D341Med (cell line): ENCODE data around the gene LMO7.
"Not testable (repeated sequence)": the region's sequence is repeated elsewhere in the genome, so short reads cannot be mapped to it uniquely, and the experiment has no call there.

Experiments used
- DNase-seq: peaks from one replicate; pipeline ENCODE4 v3.0.0; 2012; ENCODE audit warnings: low spot score

Gene LMO7

GRCh38 chr13:75699062-75699461 is 62.9 kb downstream of the LMO7 start:
- DNase-seq, result no peak

GRCh38 chr13:75699717-75700116 is 63.6 kb downstream of the LMO7 start:
- DNase-seq, result not testable (repeated sequence)

GRCh38 chr13:75700552-75700951 is 64.4 kb downstream of the LMO7 start:
- no peak for DNase-seq

GRCh38 chr13:75702476-75702875 is 66.3 kb downstream of the LMO7 start:
- DNase-seq, result no peak

- DNase-seq, result no peak
Observed at GRCh38 chr13:75703769-75704168, 67.6 kb downstream of the LMO7 start.

GRCh38 chr13:75704194-75704926 is 68.2 kb downstream of the LMO7 start:
- no peak for DNase-seq

- DNase-seq, result peak; percentile 69
Observed at GRCh38 chr13:75704927-75705288, 68.8 kb downstream of the LMO7 start.

- no peak for DNase-seq
Observed at GRCh38 chr13:75705395-75705794, 69.3 kb downstream of the LMO7 start.

GRCh38 chr13:75705908-75706307 is 69.8 kb downstream of the LMO7 start:
- no peak for DNase-seq

- no peak for DNase-seq
Observed at GRCh38 chr13:75713852-75714251, 77.7 kb downstream of the LMO7 start.

- no peak for DNase-seq
Observed at GRCh38 chr13:75715601-75716523, 79.7 kb downstream of the LMO7 start.

GRCh38 chr13:75717525-75717924 is 81.4 kb downstream of the LMO7 start:
- no peak for DNase-seq

- DNase-seq, result no peak
Observed at GRCh38 chr13:75721307-75721706, 85.2 kb downstream of the LMO7 start.

GRCh38 chr13:75723901-75724300 is 87.8 kb downstream of the LMO7 start:
- no peak for DNase-seq

GRCh38 chr13:75724752-75725517 is 88.8 kb downstream of the LMO7 start:
- DNase-seq, result no peak

- DNase-seq, result no peak
Observed at GRCh38 chr13:75725736-75726135, 89.6 kb downstream of the LMO7 start.

GRCh38 chr13:75726306-75726705 is 90.2 kb downstream of the LMO7 start:
- DNase-seq, result no peak

- DNase-seq, result not testable (repeated sequence)
Observed at GRCh38 chr13:75733113-75733512, 97.0 kb downstream of the LMO7 start.

GRCh38 chr13:75736173-75736572 is 100.0 kb downstream of the LMO7 start:
- no peak for DNase-seq

- DNase-seq, result no peak
Observed at GRCh38 chr13:75738841-75739240, 102.7 kb downstream of the LMO7 start.

GRCh38 chr13:75739244-75739868 is 103.2 kb downstream of the LMO7 start:
- no peak for DNase-seq

GRCh38 chr13:75740031-75740430 is 103.9 kb downstream of the LMO7 start:
- DNase-seq, result no peak
